Measurements from ENCODE around the gene C17orf50.

Gene C17orf50

DNA sequence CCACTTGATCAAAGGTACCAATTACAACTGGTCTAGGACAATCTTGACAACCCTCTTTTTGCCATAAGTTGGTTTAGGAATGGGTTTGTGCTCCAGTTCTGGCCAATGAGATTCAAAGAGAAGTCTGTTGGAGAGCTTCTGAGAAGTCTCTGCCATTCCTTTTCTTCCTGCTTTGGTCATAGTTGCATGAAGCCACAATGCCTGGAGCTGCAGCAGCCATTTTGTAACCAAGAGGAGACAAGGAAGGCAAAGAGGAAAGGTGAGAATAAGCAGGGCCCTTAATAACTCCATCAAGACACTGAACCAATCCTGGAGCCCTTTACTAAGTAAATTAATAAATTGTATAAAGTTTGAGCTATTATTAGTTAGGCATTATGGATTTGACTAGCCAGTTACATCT is 3.4 kb upstream of the C17orf50 start:
- no peak for DNase-seq

DNA sequence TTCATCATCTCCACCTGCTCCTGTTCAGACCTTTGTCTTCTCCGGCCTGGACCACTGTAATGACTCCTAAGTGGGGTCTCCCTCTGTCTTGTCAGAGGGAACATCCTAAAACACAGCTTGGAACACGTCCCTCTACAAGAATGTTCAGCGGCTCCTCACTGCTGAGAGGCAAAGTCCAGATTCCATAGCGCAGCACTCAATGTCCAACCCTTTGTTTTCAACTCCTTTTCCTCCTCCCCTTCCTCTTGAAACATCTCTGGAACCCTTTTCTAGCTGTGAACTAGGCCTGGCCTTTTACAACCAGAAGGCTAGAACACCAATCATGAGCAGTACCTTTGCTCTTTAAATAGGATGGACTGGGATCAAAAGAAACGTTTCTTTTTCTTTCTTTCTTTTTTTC is 914 bp downstream of the C17orf50 start:
- no peak for DNase-seq

DNA sequence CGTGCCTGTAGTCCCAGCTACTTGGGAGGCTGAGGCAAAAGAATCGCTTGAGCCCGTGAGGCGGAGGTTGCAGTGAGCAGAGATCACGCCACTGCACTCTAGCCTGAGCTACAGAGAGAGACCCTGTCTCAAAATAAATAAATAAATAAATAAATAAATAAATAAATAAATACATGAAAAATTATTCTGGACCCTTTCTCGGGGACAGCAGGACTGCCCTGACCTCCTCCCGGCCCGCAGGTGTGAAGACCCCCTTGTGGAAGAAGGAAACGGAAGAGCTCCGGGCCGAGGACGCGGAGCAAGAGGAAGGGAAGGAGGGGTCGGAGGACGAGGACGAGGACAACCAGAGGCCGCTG is 3.1 kb downstream of the C17orf50 start:
- no peak for DNase-seq

DNA sequence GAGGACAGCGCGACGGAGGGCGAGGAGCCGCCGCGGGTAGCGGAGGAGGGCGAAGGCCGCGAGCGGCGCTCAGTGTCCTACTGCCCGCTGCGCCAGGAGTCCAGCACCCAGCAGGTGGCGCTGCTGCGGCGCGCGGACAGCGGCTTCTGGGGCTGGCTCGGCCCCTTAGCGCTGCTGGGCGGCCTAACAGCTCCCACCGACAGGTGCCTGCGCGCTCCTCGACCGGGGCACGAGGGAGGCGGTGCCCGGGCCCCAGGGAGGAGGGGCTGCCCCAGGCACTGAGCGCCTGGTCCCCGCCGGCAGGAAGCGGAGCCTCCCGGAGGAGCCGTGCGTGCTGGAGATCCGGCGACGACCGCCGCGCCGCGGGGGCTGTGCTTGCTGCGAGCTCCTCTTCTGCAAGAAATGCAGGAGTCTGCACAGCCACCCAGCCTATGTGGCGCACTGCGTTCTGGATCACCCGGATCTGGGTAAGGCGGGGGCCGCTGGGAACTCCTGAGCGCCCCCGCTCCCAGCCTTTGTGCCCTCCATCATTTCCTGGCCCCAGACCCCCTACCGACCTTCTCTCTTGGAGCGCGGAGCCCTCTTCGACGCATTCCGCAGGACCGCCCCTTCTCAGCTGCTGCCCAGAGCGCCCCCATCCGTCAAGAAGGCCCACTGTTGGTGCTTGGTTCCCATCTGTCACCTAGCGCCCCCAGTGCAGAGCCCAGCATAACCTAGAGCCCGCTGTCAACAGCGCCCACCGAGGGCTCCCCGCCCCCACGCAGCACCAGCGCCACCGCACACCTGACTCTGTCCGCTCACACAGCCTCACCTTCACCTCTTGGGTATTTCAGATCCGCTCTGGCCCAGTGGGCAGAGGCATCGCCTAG is 3.7 kb downstream of the C17orf50 start:
- DNase-seq, result peak; percentile 90

DNA sequence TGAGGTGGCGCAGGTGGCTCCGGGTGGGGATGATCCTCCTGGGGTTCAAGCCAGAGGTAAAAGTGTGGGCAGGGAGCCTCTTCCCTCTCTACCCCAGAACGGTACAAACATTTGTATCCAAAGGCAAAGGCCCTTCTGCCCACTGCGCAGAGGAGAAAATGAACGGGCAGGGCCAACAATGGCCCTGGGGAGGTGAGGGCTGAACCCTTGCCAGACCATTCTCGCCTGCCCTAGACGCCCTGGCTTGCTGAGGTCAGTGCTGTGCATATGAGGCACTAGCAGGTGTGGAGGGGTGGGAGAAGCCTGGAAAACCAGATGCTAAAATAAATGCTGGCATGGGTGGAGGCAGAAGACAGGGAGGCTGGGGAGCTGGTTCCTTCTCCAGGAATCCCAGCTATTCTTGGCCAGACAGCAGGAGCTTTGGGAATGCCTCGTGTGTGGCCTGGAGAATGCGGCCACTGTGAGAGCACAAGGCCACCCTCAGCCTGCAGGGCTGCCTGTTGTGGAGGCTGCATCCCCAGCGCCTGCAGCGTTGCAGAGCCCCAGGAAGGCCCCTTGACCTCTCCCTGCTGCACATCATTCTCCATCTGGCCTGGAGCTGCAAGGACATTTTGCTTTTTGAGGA is 4.5 kb downstream of the C17orf50 start:
- DNase-seq, result no peak

DNA sequence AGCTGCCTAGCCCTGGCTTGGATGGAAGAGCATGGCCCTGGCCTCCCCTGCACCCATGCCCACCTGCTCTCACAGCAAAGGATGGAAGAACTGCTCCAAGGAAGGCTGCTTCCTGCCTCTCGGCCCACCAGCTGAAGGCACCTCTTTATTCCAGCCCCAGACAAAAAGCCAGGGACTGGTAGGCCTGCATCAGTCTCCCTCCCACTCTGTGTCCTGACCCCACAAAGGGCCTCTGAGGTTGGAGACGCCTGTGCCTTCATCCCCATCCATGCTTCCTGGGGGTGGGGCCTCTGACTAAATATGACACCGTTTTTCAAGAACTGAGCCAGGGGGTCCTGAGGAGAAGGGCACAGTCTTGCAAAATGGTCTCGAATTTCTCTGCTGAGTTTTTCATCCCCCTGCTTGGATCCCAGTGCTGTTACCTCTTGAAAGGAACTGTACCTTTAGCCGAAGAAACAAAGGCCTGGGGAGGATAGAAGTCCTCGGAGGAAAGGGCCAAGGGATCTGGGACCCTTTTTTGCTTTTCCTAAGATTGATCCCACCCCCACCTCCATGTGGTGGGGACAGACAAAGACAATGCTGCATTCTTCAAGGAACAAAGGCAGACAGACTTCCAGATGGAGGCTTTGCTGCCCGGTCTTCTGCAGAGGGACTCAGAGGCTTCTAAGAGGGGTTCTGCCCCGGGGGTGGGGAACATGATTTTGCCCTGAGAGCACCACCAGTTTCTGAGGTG is 5.2 kb downstream of the C17orf50 start:
- no peak for DNase-seq

DNA sequence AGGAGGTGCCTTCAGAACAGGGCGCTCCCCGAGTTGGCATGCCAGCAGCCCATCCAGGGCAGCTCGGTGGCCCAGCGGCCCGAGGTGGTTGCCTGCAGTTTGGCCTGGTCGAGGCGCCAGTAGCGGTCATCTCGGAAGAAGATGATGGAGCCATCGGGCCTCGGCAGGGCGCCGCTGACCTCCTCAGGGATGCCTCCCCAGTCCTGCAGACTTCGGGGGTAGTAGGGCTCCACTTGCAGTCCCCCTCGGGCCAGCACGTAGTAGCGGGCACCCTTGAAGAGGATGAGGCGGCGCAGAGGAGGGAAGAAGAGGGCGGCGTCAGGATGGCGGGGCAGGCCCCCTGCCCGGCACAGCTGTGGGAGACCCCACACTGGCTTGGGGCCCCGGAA is 5.8 kb downstream of the C17orf50 start:
- DNase-seq, result no peak

DNA sequence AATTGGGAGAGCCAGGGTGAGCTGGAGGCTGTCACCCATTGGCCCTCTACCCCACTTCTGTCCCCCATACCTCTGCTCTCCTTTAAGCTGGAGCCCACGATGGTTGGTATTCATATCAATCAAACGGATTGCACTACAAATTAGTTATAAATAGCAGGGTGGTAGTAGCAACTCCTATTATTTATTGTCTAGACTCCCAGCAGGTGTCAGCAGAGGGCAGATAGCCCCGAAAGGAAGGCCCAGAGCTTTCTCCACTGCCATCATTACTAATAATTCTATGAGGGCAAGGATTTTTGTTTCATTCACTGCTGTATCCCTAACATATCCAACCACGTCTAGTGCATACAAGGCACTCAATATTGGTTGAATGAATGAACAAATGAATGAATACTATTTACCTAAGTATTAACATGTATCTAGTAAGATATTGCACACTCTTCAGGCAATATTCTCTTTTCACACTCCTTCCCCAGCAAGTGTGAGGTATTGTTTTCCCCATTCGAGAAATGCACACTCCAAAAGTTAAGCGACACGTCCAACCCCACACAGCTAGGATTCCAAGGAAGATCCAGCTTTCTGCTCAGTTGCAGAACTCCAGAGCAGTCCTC is 6.3 kb downstream of the C17orf50 start:
- peak; percentile 49 for DNase-seq

DNA sequence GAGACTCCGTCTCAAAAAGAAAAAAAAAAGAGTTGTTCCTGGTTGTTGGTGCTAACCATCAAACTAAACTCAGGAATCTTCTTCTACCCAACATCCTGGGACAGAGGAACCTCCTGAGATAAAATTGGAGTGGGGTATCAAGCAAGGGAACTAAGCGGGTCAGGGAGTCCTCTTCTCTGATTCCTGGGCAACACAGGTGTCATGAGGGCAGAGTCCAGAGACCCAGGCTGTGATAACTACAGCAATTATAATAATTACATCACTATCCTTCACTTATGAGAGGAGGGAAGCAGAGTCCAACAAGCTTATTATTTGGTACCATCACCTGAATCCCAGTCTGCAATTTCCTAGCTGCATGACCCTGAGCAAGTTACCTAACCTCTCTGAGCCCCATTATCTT is 8.1 kb downstream of the C17orf50 start:
- DNase-seq, result no peak

DNA sequence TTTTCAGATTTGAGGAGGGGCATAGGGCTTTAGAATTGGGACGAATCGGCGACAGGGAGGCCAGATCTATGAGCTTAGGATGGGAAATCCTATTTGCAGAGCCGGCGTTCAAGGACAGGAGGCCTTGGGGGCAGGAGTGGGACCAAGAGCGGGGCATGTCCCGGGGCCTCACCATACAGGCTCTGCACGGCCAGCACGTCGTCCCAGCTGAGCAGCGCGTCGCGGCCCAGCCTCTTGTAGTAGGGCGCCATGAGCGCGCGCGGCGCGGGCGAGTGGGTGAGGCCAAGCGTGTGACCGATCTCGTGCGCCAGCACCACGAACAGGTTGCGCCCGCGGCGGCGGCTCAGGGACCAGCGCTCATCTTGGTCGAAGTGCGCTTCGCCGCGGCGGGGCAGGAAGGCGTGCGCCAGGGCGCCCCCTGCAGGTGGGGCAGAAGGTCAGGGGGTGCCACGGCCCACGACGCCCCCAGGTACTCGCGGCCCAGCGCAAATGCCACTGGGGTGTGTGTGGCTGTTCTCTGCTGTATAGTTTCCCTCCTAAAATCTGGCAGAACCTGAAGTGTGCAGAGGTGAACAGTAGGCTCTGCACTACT is 9.3 kb downstream of the C17orf50 start:
- DNase-seq, result no peak

DNA sequence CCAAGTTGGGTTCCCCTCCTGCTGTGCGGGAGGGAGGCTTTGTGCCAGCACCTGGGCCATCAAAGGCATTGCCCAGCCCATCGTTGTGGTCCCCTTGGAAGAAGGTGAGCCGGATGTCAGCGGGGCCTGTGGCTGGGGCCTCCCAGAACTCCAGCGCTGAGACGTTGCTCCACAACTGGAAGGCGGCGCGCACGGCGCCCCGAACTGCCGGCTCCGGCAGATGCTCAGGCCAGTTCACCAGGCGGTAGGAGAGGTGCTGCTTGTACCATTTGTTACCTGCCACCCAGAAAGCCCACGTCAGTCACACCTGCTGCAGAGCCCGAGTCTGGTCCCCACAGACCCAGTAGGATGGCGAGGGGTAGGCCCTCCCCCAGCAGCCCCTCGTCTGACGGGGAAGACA is 12.4 kb downstream of the C17orf50 start:
- no peak for DNase-seq

DNA sequence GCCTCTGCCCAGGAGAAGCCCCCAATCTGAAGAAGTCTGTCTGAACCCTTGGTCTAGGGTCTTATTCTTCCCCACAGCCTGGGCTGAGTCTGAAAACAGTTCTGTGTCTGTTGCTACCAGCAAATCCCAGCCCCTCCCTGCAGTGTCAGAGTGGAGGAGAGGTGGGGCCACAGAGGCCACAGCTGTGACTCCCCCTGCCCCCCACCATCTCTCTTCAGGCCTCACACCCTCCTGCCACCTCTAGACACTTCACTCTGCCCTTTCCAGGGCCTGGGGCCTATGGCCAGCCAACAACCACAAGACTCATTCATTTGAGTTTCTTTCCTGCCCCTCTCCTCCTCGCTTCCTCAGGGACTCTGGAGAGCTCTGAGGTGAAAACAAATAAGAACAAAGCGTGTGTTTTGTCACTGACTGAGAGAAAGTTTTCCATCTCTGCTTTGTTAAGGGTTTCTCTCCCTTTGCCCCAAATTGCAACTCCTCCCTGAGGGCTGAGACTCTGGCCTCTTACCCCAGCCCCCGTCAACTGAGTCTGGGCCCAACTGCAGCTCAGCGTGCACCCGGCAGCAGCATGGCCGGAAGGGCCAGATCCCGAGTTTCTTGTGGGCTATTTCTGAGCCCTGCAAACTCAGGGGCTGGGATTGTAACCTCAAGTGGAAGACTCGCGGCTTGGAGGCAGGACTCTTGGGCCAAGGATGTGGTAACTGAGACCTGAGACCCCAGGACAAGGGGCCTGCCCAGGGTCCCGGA is 13.2 kb downstream of the C17orf50 start:
- no peak for DNase-seq

DNA sequence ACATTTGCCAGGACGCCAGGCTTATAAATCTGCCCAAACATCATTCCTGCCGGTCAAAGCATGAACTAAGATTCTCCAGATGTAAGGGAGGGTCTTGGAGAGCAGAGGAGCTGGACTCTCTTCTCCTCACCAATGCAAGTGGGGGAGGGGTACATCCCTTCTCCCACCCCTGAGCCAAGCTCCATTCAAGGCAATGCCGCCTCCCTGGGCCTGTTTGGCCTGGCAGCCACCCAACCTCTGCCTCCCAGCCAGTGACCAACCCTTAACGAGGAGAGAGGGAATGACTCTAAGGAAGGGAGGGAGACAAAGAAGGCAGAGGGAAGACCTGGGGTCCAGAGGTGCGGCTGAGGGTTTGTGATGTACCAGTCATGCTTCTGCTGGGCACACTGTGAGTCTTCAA is 13.8 kb downstream of the C17orf50 start:
- DNase-seq, result no peak

DNA sequence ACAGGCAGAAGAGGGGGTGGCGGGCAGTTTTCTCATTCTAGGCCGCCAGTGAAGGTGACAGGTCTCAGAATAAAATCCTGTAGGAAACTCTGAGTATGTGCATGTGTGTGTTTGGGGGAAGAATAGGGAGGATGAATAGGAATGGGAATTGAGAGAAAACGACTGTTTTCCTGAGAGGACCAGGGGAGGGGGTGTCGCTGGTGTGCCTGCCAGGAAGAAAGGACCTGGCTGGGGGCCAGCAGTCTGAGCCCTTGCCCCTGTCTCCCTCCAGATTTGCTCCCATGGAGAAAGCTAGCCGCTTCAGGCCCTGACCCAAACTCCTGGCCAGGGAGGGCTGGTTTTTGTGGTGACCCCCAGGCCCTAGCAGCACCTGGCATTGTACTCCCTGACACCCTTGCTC is 14.4 kb downstream of the C17orf50 start:
- no peak for DNase-seq

DNA sequence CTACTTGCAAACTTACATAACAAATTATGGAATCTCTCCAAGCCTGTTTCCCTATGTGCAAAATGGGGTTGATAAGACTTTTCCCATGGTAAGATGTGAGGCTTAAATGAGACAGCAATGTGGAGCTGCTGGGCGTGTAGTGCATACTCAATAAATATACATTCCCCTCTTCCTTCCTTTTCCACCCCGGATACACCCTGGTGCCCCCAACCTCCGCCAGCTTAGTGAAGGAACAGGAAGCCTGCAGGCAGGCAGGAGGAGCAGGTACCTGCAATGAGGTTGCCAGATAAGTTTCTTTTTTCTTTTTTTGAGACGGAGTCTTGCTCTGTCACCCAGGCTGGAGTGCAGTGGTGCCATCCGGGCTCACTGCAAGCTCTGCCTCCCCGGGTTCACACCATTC is 14.9 kb downstream of the C17orf50 start:
- no peak for DNase-seq

DNA sequence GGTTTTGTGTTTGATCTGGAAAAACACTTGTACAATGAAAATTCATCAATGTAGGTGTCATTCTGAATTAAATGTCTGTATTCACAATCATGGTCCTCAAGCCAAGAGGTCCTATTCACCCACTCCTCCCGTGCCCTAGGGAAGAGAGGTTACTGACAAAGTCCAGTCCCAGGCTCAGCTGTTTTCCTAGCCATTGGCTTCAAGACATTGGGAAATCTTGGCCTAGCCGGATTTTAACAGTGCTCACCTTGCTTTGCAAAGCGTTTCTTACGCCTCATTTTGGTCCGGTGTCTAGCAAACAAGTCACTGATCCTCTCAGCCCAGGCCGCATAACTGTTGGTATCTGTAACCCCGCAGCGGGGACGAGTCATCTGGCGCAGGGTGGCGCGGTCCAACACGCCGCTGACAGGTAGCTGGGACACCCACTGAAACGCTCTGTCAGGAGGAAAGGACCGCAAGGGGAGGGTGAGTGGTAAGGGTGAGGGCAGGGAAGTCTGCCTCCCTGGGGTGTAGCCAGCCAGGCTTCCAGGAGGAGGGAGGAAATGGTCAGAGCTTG is 18.0 kb downstream of the C17orf50 start:
- DNase-seq, result no peak

DNA sequence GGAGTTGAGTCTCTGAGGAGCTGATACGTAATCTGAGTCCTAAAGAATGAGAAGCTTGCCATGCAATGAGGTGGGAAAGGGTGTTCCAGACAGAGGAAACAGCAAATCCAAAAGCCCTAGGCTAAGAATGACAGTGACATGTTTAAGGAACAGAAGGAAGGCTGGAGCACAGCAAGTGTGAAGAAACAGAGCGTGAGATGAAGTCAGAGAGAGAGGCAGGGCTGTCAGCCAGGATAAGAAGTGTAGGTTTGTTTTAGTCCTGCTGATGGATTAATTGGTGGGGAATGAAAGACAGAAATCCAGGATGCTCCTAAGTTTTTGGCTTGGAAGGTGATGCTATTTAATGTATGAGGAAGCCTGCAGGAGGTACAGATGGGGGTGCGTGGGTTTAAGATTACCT is 20.3 kb downstream of the C17orf50 start:
- DNase-seq, result no peak

DNA sequence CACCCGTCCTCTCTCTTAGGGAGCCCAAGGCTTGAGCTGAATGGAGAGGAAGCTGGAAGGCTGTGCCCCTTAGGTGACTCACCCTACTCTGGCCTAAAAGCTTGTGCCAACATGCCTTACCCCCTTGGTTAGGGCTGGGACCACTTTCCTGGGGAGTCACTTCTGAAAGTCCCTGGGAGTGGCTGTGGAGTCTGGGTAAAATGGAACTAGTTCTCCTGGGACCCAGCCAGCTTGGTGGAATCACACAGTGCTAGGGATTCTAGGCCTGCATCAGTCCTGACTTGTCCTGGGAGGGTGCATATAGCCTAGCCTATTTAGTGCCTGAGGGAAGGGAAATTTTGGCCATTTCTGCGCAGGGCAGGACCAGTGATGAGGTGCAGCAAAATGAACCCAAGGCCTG is 24.2 kb downstream of the C17orf50 start:
- DNase-seq, result no peak

DNA sequence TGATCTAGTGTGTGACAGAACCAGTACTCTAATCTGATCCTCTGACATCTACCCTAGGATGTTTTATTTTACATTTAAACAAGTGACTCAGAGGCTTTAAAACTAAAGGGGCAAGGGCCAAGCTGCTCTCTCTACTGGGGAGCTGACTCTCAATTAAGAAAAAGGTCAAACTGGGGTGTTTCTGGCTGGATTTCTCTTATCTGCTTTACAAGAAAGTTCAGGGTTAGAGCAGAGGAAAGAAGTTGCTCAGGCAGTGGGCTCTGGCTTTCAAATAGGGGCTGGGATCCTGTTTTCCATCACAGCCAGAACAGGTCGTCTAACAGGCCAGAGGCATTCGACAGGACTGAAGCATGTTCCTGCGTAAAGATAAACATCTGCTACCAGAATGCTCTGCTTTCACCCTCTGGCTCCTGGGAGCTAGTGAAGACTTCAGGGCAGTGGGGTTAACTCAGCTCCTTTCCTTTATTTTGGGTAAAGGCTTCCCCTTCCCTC is 26.3 kb downstream of the C17orf50 start:
- no peak for DNase-seq

DNA sequence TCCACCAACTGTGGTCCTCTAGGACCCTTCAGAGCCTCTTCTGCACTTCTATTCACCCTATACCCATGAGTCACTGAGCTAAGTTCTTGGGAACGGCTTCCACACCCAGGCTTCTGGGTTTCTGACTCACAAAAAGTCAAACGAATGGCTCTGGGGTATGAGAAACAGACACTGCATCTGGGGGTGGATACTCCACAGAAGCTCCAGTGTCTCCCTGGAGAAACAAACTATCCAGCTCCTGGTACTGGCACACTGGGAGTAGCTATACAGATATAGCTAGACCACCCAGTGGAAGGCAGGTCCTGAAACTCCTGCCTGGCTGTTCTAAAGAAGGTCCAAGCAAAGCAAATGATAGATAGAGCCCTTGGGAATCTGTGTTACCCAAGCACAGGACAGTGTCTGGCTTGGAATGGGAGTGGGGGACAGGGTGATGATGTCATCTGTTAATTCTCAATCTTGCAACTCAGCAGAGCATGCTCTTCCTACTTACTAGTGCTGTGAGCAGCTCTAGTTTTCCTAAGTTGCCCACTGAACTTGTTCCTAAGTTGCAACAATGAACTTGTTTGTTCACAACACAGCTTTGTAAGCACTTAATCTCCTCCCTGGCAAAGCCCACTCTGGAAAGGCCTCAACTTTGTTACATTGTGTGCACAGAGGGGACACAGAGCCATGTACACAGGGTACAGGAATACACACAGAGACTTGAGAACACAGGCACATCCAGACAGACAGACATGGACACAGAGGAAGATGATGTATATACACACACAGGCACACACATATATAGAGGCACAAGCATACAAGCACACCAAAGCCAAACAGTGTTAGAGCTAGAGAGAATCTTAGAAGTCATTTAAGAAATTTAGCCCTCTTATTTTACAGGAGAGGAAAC is 28.0 kb downstream of the C17orf50 start:
- DNase-seq, result no peak

DNA sequence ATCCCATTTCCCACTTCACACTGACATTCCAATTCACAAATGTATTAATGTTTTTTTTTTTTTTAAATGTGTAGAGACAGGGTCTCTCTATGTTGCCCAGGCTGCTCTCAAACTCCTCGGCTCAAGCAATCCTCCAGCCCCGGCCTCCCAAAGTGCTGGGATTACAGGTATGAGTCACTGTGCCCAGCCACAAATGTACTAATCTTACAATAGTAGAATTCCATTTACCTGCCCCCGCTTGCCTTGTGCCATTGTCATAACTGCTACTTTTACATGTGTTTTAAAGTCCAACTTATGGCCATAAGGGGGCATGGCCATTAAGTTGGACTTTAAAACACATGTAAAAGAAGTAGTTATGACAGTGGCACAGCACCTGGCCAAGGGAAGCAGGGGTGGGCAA is 30.2 kb downstream of the C17orf50 start:
- no peak for DNase-seq

Data from CD4-positive, alpha-beta T cell treated with Interleukin-10 for 1 hour (primary cell).